HepG2 (cell line): ENCODE data around the gene MFSD2B. TPM values are rescaled to one million over a fixed set of nuclear protein-coding genes. Genes with fewer than 3 reads are reported as not detected.

Experiments used
- ATAC-seq: fragments of 200-7000 bp; cut with Tn5 transposase; 3 replicates; pipeline ENCODE4 v1.9.1; 2020; ENCODE audit warnings: mild to moderate bottlenecking, moderate library complexity
- BruUV-seq: library from RNA; stranded (reverse); fragments of 400-500 nt; replicated peaks from 2 replicates; lab custom pipeline; 2021; lab: Mats Ljungman, UMichigan
- CTCF ChIA-PET: fragments of 300-600 bp; formaldehyde crosslinking; extraction: SDS; loops from one replicate; lab custom pipeline; 2021; ENCODE audit warnings: low total read pairs, inconsistent platforms, low intra/inter-chr PET ratio; lab: Yijun Ruan, JAX
- POLR2A ChIA-PET: fragments of 350-600 bp; sonication (Branson Sonifier 250); formaldehyde crosslinking; loops from one replicate; lab custom pipeline; 2020; ENCODE audit warnings: antibody characterized with exemption, inconsistent platforms; lab: Yijun Ruan, JAX
- DNase-seq: peaks from one replicate; pipeline ENCODE4 v3.0.0-alpha.2; 2015; ENCODE audit warnings: low spot score
- FAIRE-seq: peaks from 3 replicates; lab custom pipeline; 2011; peaks lifted over from hg19 to GRCh38; lab: Jason Lieb, UNC
- H2AFZ ChIP-seq: one replicate; pipeline ENCODE4 v1.6.1; 2011; ENCODE audit warnings: low read length, inconsistent platforms
- H3K27ac ChIP-seq: fragments of 300-600 bp; 3 replicates; pipeline ENCODE4 v1.8.0; 2011; ENCODE audit warnings: mixed run types, mild to moderate bottlenecking, mixed read lengths, low read length, inconsistent platforms; ENCODE audit not compliant: insufficient read depth; ENCODE audit errors: extremely low read length
- H3K27me3 ChIP-seq, 2 experiments: fragments of 200-600 bp in 1 of 2; 2 replicates in 1 of 2; 3 replicates in 1 of 2; pipeline versions ENCODE4 v1.6.0 to v1.8.0; 2011; ENCODE audit warnings: low read length in 2 of 2, mild to moderate bottlenecking in 2 of 2, moderate library complexity in 2 of 2, inconsistent platforms in 1 of 2; ENCODE audit not compliant: insufficient read depth in 2 of 2, control insufficient read depth in 1 of 2
- H3K36me3 ChIP-seq, 2 experiments: fragments of 200-600 bp in 1 of 2; replicated peaks in 1 of 2; 2 replicates in 1 of 2; 3 replicates in 1 of 2; pipeline versions ENCODE4 v1.5.1 to v1.8.0; 2011; ENCODE audit warnings: low read length in 2 of 2, inconsistent platforms in 1 of 2; ENCODE audit not compliant: insufficient read depth in 2 of 2, control insufficient read depth in 1 of 2
- H3K4me1 ChIP-seq: 2 replicates; pipeline ENCODE4 v1.5.1; 2012; ENCODE audit warnings: low read length, inconsistent platforms; ENCODE audit not compliant: insufficient read depth
- H3K4me2 ChIP-seq: 2 replicates; pipeline ENCODE4 v1.6.0; 2011; ENCODE audit warnings: low read depth, low read length, inconsistent platforms
- H3K4me3 ChIP-seq, 3 experiments: fragments of 200-600 bp in 1 of 3; sonication (generic), shearing (Covaris generic) in 1 of 3; replicated peaks in 1 of 3; 2 replicates each; pipeline ENCODE4 v1.5.1; 2011 to 2016; ENCODE audit warnings: low read length in 3 of 3, inconsistent platforms in 2 of 3, low read depth in 2 of 3, mild to moderate bottlenecking in 2 of 3, control low read depth in 1 of 3, mixed read lengths in 1 of 3; ENCODE audit not compliant: insufficient read depth in 1 of 3
- H3K79me2 ChIP-seq: one replicate; pipeline ENCODE4 v1.6.1; 2011; ENCODE audit warnings: low read length, inconsistent platforms; ENCODE audit not compliant: insufficient read depth
- H3K9ac ChIP-seq: 2 replicates; pipeline ENCODE4 v1.6.0; 2011; ENCODE audit warnings: mild to moderate bottlenecking, low read depth, low read length, inconsistent platforms; ENCODE audit not compliant: insufficient read depth
- H3K9me3 ChIP-seq: 2 replicates; pipeline ENCODE4 v1.5.1; 2012; ENCODE audit warnings: mild to moderate bottlenecking, low read length
- H4K20me1 ChIP-seq: 2 replicates; pipeline ENCODE4 v1.6.0; 2011; ENCODE audit warnings: inconsistent platforms, mild to moderate bottlenecking, low read length, moderate library complexity; ENCODE audit not compliant: insufficient read depth
- ARNT2 ChIP-seq: sonication (generic); formaldehyde crosslinking; IDR thresholded peaks from 2 replicates; pipeline ENCODE4 v1.8.0; 2022; ENCODE audit warnings: mild to moderate bottlenecking, low read depth, missing genetic modification reagents, moderate library complexity
- ATAD3A ChIP-seq: sonication (generic); formaldehyde crosslinking; IDR thresholded peaks from 2 replicates; pipeline ENCODE4 v1.4.0; 2020; ENCODE audit warnings: missing genetic modification reagents
- BRCA1 ChIP-seq: sonication (generic); formaldehyde crosslinking; IDR thresholded peaks from 2 replicates; pipeline ENCODE4 v1.4.0; 2020; ENCODE audit warnings: missing genetic modification reagents
- HMG20A ChIP-seq: IDR thresholded peaks from 2 replicates; pipeline ENCODE4 v1.6.1; 2016; ENCODE audit warnings: borderline replicate concordance
- MXD3 ChIP-seq: IDR thresholded peaks from 2 replicates; pipeline ENCODE4 v1.6.1; 2016; ENCODE audit warnings: mild to moderate bottlenecking, missing biosample characterization, missing genetic modification reagents
- NFRKB ChIP-seq: fragments of 450-650 bp; IDR thresholded peaks from 2 replicates; pipeline ENCODE4 v1.6.1; 2017
- POLR2A ChIP-seq, 2 experiments: IDR thresholded peaks; 2 replicates each; pipeline ENCODE4 v1.6.1; 2011; ENCODE audit warnings: low read depth in 2 of 2, low read length in 2 of 2, mild to moderate bottlenecking in 1 of 2, moderate library complexity in 1 of 2; ENCODE audit not compliant: insufficient read depth in 1 of 2
- RFX3 ChIP-seq: IDR thresholded peaks from 2 replicates; pipeline ENCODE4 v1.6.1; 2016; ENCODE audit warnings: missing biosample characterization, missing genetic modification reagents
- SNAI1 ChIP-seq: sonication (generic); formaldehyde crosslinking; IDR thresholded peaks from 2 replicates; pipeline ENCODE4 v1.5.0; 2020; ENCODE audit warnings: mild to moderate bottlenecking, missing genetic modification reagents, borderline replicate concordance
- TCF12 ChIP-seq, 2 experiments: fragments of 450-650 bp in 1 of 2; sonication (generic) in 1 of 2; formaldehyde crosslinking in 1 of 2; IDR thresholded peaks; 2 replicates each; pipeline versions ENCODE4 v1.6.1 to v1.8.0; 2017 to 2022; ENCODE audit warnings: antibody characterized with exemption in 1 of 2, mild to moderate bottlenecking in 1 of 2, missing genetic modification reagents in 1 of 2, moderate library complexity in 1 of 2
- UBTF ChIP-seq: sonication (generic); formaldehyde crosslinking; IDR thresholded peaks from 2 replicates; pipeline ENCODE4 v1.4.0; 2020; ENCODE audit warnings: mild to moderate bottlenecking, missing genetic modification reagents
- ZNF230 ChIP-seq: sonication (generic); formaldehyde crosslinking; IDR thresholded peaks from 2 replicates; pipeline ENCODE4 v1.4.0; 2020; ENCODE audit warnings: mild to moderate bottlenecking, missing genetic modification reagents
- ZNF296 ChIP-seq: sonication (generic); formaldehyde crosslinking; conservative IDR thresholded peaks from 2 replicates; pipeline ENCODE4 v1.5.0; 2020; ENCODE audit warnings: mild to moderate bottlenecking, missing genetic modification reagents
- ZNF331 ChIP-seq: sonication (generic); formaldehyde crosslinking; IDR thresholded peaks from 2 replicates; pipeline ENCODE4 v1.4.0; 2020; ENCODE audit warnings: missing genetic modification reagents
- ZNF816 ChIP-seq: sonication (generic); formaldehyde crosslinking; IDR thresholded peaks from 2 replicates; pipeline ENCODE4 v1.8.0; 2022; ENCODE audit warnings: missing genetic modification reagents, mild to moderate bottlenecking, borderline replicate concordance
- WGBS: methylation state at CpG from one replicate; pipeline ENCODE4 v1.1.6; 2017; ENCODE audit warnings: low lambda C conversion rate; 5-methylcytosine and 5-hydroxymethylcytosine counted together
- in situ Hi-C: cut with HindIII; loops from 2 replicates; pipeline ENCODE4 v1.10.0; 2017; ENCODE audit warnings: low pct_unique_long_range_greater_than_20kb; ENCODE audit not compliant: extremely low pct_ligation_motif_present
- intact Hi-C: fragments of 100-400 bp; cut with micrococcal nuclease; formaldehyde crosslinking; loops from one replicate; pipeline ENCODE4 v1.10.0; 2022; ENCODE audit not compliant: unreplicated experiment
- polyA plus RNA-seq, 8 experiments: library from polyadenylated mRNA; depleted of rRNA in 3 of 8; stranded (reverse) in 7 of 8; unstranded in 1 of 8; fragments of >200 nt; fragmentation: Illumina TruSeq in 4 of 8; extraction: Trizol in 4 of 8; gene quantifications; 2 replicates each; pipeline versions ENCODE4 v1.2.1 to v1.2.3, GENCODE V29; 2011 to 2016; ENCODE audit warnings: low read depth in 4 of 8, missing spikeins in 1 of 8, mixed read lengths in 1 of 8; ENCODE audit not compliant: insufficient read depth in 1 of 8
- total RNA-seq, 5 experiments: library from RNA; depleted of rRNA; stranded (reverse); fragments of >200 nt; fragmentation: Illumina TruSeq; extraction: Trizol; gene quantifications; 2 replicates each; pipeline ENCODE4 v1.2.3, GENCODE V29; 2016; ENCODE audit warnings: low read depth in 1 of 5

MFSD2B gene
- total and polyA plus RNA-seq, 2 of the 13 experiments (the other 11 are each of a cell fraction or from before 2014, with no cell fraction given), result 0.21 to 0.93 TPM

GRCh38 chr2:24046930-24047702, 37.2 kb downstream of the MFSD2B start, which contains the start of gene WDCP (continued):
- TF ChIP-seq ARNT2, result no peak
- no peak for TF ChIP-seq MXD3 (CRISPR knock-in tag)
- peak; percentile 57 for TF ChIP-seq UBTF (CRISPR knock-in tag)
- no peak for TF ChIP-seq TCF12 (IDR thresholded peaks at IDR 0.05)
- 0 out of 2 replicates have a peak, but pooled peaks have one; percentile 90 for TF ChIP-seq TCF12 (CRISPR knock-in tag; IDR thresholded peaks at IDR 0.05)
- TF ChIP-seq POLR2A (IDR thresholded peaks at IDR 0.05; ENCODE audit: insufficient read depth in 1 of 2, low read depth in 2 of 2, low read length in 2 of 2), result peak; percentile 93 to 97
- peak; percentile 64; the same call in 1 of the 2 replicates for TF ChIP-seq BRCA1 (CRISPR knock-in tag)
- no peak for TF ChIP-seq ZNF816
- TF ChIP-seq NFRKB, result 0 out of 2 replicates have a peak, but pooled peaks have one; percentile 10

GRCh38 chr2:24047703-24048033, 37.8 kb downstream of the MFSD2B start:
- Histone ChIP-seq H3K4me3 (peak overlapping the region; percentile 41 to 84 (median 57)), H3K9me3 (no peaks in the 10 kb centered on the region), H2AFZ (peak overlapping the region; percentile 86), H3K9ac (peak overlapping the region; percentile 51), H3K79me2 (peaks cover 40% of the 10 kb centered on the region), H3K27ac (peak overlapping the region; percentile 35), H4K20me1 (no peaks in the 10 kb centered on the region), H3K4me2 (peak overlapping the region; percentile 97), H3K36me3 (no peaks in the 10 kb centered on the region), H3K4me1 (peaks cover 64% of the 10 kb centered on the region), H3K27me3 (no peaks in the 10 kb centered on the region; a peak in 2 of 5 replicates)
- ChIA-PET CTCF (no interaction called here), POLR2A (interaction anchor here (0.6 to 5.4 kb wide), 27 partner anchors 10 to 136 kb away, joined by 3 to 91 read pairs (median 6); partner anchors contain the start of genes ATAD2B, MFSD2B, SF3B6 and TP53I3)
- intact Hi-C loops (loop anchor here (1.0 to 2.0 kb wide), 4 partner anchors 26 to 37 kb away; partner anchors contain the start of genes SF3B6 and TP53I3), in situ Hi-C loops (no loop called here)
- WGBS, result 3% methylated on average over 8 of the region's 8 CpGs
- ATAC-seq (peak; percentile 28), DNase-seq (no peak), FAIRE-seq (no peak)
- no TSS peak for BruUV-seq
- TF ChIP-seq ZNF331 (CRISPR knock-in tag), result peak; percentile 2; the same call in 1 of the 2 replicates
- 0 out of 2 replicates have a peak, but pooled peaks have one; percentile 2 for TF ChIP-seq HMG20A (CRISPR knock-in tag)
- no peak for TF ChIP-seq ZNF296
- TF ChIP-seq SNAI1 (CRISPR knock-in tag), result 0 out of 2 replicates have a peak, but pooled peaks have one; percentile 4
- TF ChIP-seq ATAD3A, result no peak
- TF ChIP-seq ZNF230 (CRISPR knock-in tag), result 0 out of 2 replicates have a peak, but pooled peaks have one; percentile 11
- TF ChIP-seq RFX3, result no peak
